BJ (cell line): ENCODE measurements around the gene STC2. TPM values are rescaled to one million over a fixed set of nuclear protein-coding genes. Genes with fewer than 3 reads are reported as not detected.

Experiments used
- CTCF ChIA-PET: fragments of 350-600 bp; formaldehyde crosslinking; extraction: SDS; loops from one replicate; lab custom pipeline; 2021; ENCODE audit warnings: antibody characterized with exemption, inconsistent platforms; lab: Yijun Ruan, JAX
- POLR2A ChIA-PET: fragments of 300-600 bp; sonication (Branson Sonifier 250); formaldehyde crosslinking; extraction: SDS; loops from one replicate; lab custom pipeline; 2021; ENCODE audit warnings: antibody characterized with exemption; lab: Charles Lee
- DNase-seq: peaks from one replicate; pipeline ENCODE4 v3.0.0-alpha.2; 2011; ENCODE audit warnings: low read depth
- H3K27me3 ChIP-seq: 2 replicates; pipeline ENCODE4 v1.6.0; 2011; ENCODE audit warnings: low read length; ENCODE audit not compliant: control insufficient read depth, insufficient read depth
- H3K36me3 ChIP-seq: 2 replicates; pipeline ENCODE4 v1.5.1; 2011; ENCODE audit warnings: low read length; ENCODE audit not compliant: control insufficient read depth, insufficient read depth
- H3K4me3 ChIP-seq: 2 replicates; pipeline ENCODE4 v1.5.1; 2011; ENCODE audit warnings: low read depth, mild to moderate bottlenecking, control low read depth, low read length
- CTCF ChIP-seq: IDR thresholded peaks from 2 replicates; pipeline ENCODE4 v1.5.1; 2011; ENCODE audit warnings: low read depth, mild to moderate bottlenecking, control low read depth, inconsistent platforms, low read length, moderate library complexity; ENCODE audit not compliant: insufficient read depth
- polyA plus RNA-seq: library from polyadenylated mRNA; depleted of rRNA; stranded (reverse); fragments of >200 nt; gene quantifications from 2 replicates; pipeline ENCODE4 v1.2.3, GENCODE V29; 2011

Gene STC2
- polyA plus RNA-seq, 1 experiment: 168 TPM

GRCh38 chr5:173299820-173300219 lies 28.4 kb downstream of the STC2 start:
- ChIA-PET CTCF (interaction anchor here (0.8 to 2.3 kb wide), 4 partner anchors 7 to 273 kb away, joined by 3 to 6 read pairs (median 3); partner anchors contain the start of gene STC2), POLR2A (no interaction called here)
- H3K27me3 ChIP-seq: no peaks in the 10 kb centered on the region
- no peak overlapping the region for H3K4me3 ChIP-seq
- TF ChIP-seq CTCF: no peak
- DNase-seq: no peak
- no peaks in the 10 kb centered on the region for H3K36me3 ChIP-seq

- no peaks in the 10 kb centered on the region for H3K36me3 ChIP-seq
- H3K4me3 ChIP-seq: no peak overlapping the region
- H3K27me3 ChIP-seq: no peaks in the 10 kb centered on the region
- no peak for DNase-seq
- ChIA-PET CTCF (interaction anchor here (1.1 to 2.3 kb wide), 4 partner anchors 9 to 274 kb away, joined by 3 to 6 read pairs (median 4); no protein-coding TSS in a partner anchor), POLR2A (no interaction called here)
- no peak for TF ChIP-seq CTCF
Measured at GRCh38 chr5:173298213-173298926, 29.8 kb downstream of the STC2 start.

- H3K27me3 ChIP-seq: no peaks in the 10 kb centered on the region
- no peaks in the 10 kb centered on the region for H3K36me3 ChIP-seq
- no peak for TF ChIP-seq CTCF
- no peak for DNase-seq
- no peak overlapping the region for H3K4me3 ChIP-seq
- POLR2A ChIA-PET: no interaction called here
- CTCF ChIA-PET: interaction anchor here (1.1 to 1.4 kb wide), 2 partner anchors 9 to 34 kb away, joined by 3 read pairs; no protein-coding TSS in a partner anchor
Measured at GRCh38 chr5:173297813-173298212, 30.4 kb downstream of the STC2 start.

GRCh38 chr5:173296737-173297676 lies 31.2 kb downstream of the STC2 start:
- ChIA-PET POLR2A (no interaction called here), CTCF (interaction anchor here (0.6 to 5.5 kb wide), 7 partner anchors 9 to 319 kb away, joined by 3 to 55 read pairs (median 4); partner anchors contain the start of gene BOD1)
- Histone ChIP-seq H3K36me3 (no peaks in the 10 kb centered on the region), H3K4me3 (no peak overlapping the region), H3K27me3 (no peaks in the 10 kb centered on the region)
- DNase-seq: no peak
- TF ChIP-seq CTCF: no peak

GRCh38 chr5:173295796-173296195 lies 32.4 kb downstream of the STC2 start:
- no peak for TF ChIP-seq CTCF
- DNase-seq: no peak
- CTCF ChIA-PET: interaction anchor here (0.7 to 7.6 kb wide), 10 partner anchors 10 to 326 kb away, joined by 3 to 91 read pairs (median 14); partner anchors contain the start of genes BOD1 and STC2
- H3K27me3 ChIP-seq: no peaks in the 10 kb centered on the region
- POLR2A ChIA-PET: no interaction called here
- no peak overlapping the region for H3K4me3 ChIP-seq
- H3K36me3 ChIP-seq: no peaks in the 10 kb centered on the region
